Naive thymus-derived CD8-positive, alpha-beta T cell (primary cell): ENCODE measurements around the gene ANK2. TPM values are rescaled to one million over a fixed set of nuclear protein-coding genes. Genes with fewer than 3 reads are reported as not detected.
"Not testable (repeated sequence)": the region's sequence is repeated elsewhere in the genome, so short reads cannot be mapped to it uniquely, and the experiment has no call there.

Experiments used
- ATAC-seq, 2 donors: fragments of 150-1000 bp; cut with Tn5 transposase in 1 of 2; sonication (Bioruptor Pico), chemical (Tn5 transposase) in 1 of 2; 1 replicate in 1 of 2; 2 replicates in 1 of 2; pipeline ENCODE4 v1.10.0; 2021; ENCODE audit warnings: mild to moderate bottlenecking in 2 of 2, moderate library complexity in 2 of 2
- POLR2A ChIA-PET: fragments of 350-600 bp; sonication (Branson Sonifier 250); formaldehyde crosslinking; loops from one replicate; lab custom pipeline; 2021; ENCODE audit warnings: antibody characterized with exemption; lab: Charles Lee
- DNase-seq, 10 donors: peaks; one replicate each; pipeline versions ENCODE4 v3.0.0 to v3.0.0-alpha.2; 2020 to 2022
- H3K27ac Mint-ChIP-seq, 10 donors: one replicate each; pipeline ENCODE4 v1.8.0; 2020 to 2022; ENCODE audit warnings: mild to moderate bottlenecking in 10 of 10, mixed read lengths in 10 of 10, moderate library complexity in 4 of 10, inconsistent platforms in 1 of 10
- H3K27me3 Mint-ChIP-seq, 5 donors: one replicate each; pipeline ENCODE4 v1.8.0; 2021 to 2022; ENCODE audit warnings: mixed read lengths in 5 of 5
- H3K36me3 Mint-ChIP-seq, 3 donors: one replicate each; pipeline ENCODE4 v1.8.0; 2020 to 2022; ENCODE audit warnings: mixed read lengths in 3 of 3, mild to moderate bottlenecking in 2 of 3, inconsistent platforms in 1 of 3
- H3K4me1 Mint-ChIP-seq, 4 donors: one replicate each; pipeline ENCODE4 v1.8.0; 2021 to 2022; ENCODE audit warnings: mixed read lengths in 4 of 4
- H3K4me3 Mint-ChIP-seq, 10 donors: one replicate each; pipeline ENCODE4 v1.8.0; 2020 to 2022; ENCODE audit warnings: mild to moderate bottlenecking in 10 of 10, mixed read lengths in 10 of 10, moderate library complexity in 6 of 10, inconsistent platforms in 1 of 10
- H3K9me3 Mint-ChIP-seq, 9 donors: one replicate each; pipeline ENCODE4 v1.8.0; 2020 to 2022; ENCODE audit warnings: mixed read lengths in 9 of 9, mild to moderate bottlenecking in 3 of 9, inconsistent platforms in 1 of 9, moderate library complexity in 1 of 9
- polyA plus RNA-seq, 3 donors: library from polyadenylated mRNA; unstranded; fragments of 300-500 nt; fragmentation: Illumina TruSeq; gene quantifications; one replicate each; pipeline ENCODE4 v1.2.3, GENCODE V29; 2021
- total RNA-seq, 8 experiments: library from RNA in 2 of 8; stranded (reverse) in 2 of 8; gene quantifications; one replicate each; pipeline ENCODE4 v1.2.3 and lab custom pipeline; 2021 to 2026

The ANK2 gene
- total and polyA plus RNA-seq, 5 experiments from 2014 or later, result not detected

DNA sequence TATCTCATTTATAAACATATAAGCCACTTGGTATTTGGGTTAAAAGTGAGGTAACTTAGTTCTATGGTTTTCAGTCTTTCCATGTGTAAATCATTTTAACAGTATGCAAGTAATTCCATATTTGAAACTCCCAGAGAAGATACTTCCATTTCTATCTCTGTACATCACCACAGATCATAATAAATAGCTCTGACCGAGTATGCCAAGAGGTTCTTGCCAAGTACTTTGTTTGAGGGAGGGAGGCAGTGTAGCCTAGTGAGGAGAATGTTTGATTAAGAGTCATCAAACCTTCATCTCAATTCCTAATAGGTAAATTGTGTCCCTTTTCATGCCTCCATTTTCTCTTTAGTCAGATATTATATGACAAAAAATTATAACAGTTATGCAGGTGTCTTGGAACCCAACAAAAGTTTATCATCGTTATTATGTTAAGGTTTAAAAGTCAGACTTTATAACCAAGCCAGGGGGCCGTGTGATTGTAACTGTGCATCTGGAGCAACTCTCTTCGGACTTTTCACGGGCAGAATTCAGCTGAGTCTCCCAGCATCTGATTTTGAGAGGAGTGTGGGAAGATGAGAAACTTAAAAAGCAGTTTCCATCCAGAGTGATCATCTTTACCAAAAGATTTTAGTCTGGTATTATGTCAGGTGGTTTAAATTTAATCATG, 123.8 kb downstream of the ANK2 start:
- Mint-ChIP-seq H3K36me3 (no peaks in the 10 kb centered on the region), H3K27me3 (peaks cover 0 to 4% (median 0%) of the 10 kb centered on the region in 5 donors), H3K27ac (no peak overlapping the region), H3K9me3 (no peaks in the 10 kb centered on the region), H3K4me1 (no peaks in the 10 kb centered on the region), H3K4me3 (no peak overlapping the region)
- POLR2A ChIA-PET, result no interaction called here
- DNase-seq (no peak), ATAC-seq (no peak)

DNA sequence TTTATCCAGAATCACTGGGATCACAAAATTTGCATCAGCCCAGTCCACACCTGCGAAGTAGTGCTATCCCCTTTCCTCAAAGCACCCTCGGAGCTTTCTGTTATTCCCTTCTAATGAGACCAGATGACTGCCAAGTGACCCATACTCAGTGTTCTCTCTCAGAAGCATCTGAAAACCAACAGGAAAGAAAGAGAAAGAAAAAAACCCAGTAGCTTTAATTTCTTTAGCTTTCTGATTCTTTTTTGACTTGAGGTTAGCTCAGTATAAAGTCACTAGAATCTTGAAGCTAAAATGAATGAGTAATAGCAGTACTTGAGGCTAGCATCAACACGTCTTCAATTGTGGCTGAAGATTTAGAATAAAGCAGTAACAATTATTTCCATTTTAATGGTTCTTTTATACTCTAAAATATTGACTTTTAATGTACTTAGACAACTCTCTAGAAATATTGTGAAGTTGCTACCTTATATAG, 124.4 kb downstream of the ANK2 start:
- Mint-ChIP-seq H3K27me3 (peaks cover 0 to 4% (median 0%) of the 10 kb centered on the region in 5 donors), H3K9me3 (no peaks in the 10 kb centered on the region), H3K4me3 (no peak overlapping the region), H3K27ac (no peak overlapping the region), H3K36me3 (no peaks in the 10 kb centered on the region), H3K4me1 (no peaks in the 10 kb centered on the region)
- DNase-seq (no peak), ATAC-seq (no peak)
- POLR2A ChIA-PET, result no interaction called here

DNA sequence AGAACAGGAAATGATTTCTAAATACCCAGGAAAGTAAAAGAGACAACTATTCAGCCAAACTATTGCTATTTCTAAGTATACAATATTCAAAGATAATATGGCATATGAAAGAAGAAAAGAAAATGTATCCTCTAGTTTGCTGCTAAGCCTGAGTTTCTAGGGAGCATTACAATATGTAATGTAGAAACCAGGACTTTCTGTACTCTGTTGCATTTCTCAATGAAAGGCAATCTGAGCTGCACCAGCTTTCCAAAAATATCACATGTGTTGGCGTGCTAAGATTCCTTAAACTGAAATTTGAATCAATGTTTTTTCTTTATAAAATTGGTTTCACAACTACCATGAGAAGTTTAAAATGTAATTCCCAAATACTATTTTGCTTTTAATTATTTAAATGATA, 129.6 kb downstream of the ANK2 start:
- Mint-ChIP-seq H3K4me1 (no peaks in the 10 kb centered on the region), H3K36me3 (no peaks in the 10 kb centered on the region)

DNA sequence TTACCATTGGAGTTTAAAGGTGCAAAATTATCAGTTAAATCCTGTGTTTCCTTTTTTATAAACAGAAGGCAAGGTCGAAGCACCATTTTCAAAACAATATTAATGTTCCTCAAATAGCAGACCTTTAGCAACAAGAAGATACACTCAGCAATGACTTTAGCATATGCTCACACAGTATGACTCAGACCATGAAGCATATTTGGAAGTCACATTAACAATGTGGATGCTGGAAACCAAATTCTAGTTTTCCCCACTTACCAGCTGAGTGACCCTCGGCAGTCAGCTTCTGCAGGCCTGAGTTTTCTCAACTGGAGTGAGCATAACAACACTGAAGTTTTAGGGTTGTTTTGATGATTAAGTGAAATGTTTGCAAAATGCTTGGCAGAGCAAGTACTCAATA, 130.5 kb downstream of the ANK2 start:
- Mint-ChIP-seq H3K36me3 (no peaks in the 10 kb centered on the region), H3K27ac (no peak overlapping the region)
- ATAC-seq, result no peak

More for the DNA sequence above, 129.6 kb downstream of the ANK2 start:
- peaks cover 0 to 4% (median 0%) of the 10 kb centered on the region in 5 donors for H3K27me3 Mint-ChIP-seq
- POLR2A ChIA-PET, result no interaction called here
- H3K9me3 Mint-ChIP-seq, result no peaks in the 10 kb centered on the region
- no peak for ATAC-seq
- no peak overlapping the region for H3K4me3 Mint-ChIP-seq
- no peak overlapping the region for H3K27ac Mint-ChIP-seq
- no peak for DNase-seq

GRCh38 chr4:113181289-113182007, 132.0 kb downstream of the ANK2 start:
- no peaks in the 10 kb centered on the region for H3K4me1 Mint-ChIP-seq
- no peak overlapping the region for H3K27ac Mint-ChIP-seq
- DNase-seq (no peak), ATAC-seq (no peak)
- no peaks in the 10 kb centered on the region for H3K36me3 Mint-ChIP-seq
- H3K27me3 Mint-ChIP-seq, result peaks cover 0 to 5% (median 0%) of the 10 kb centered on the region in 5 donors
- H3K4me3 Mint-ChIP-seq, result no peak overlapping the region
- POLR2A ChIA-PET, result no interaction called here
- peaks cover 0 to 2% (median 0%) of the 10 kb centered on the region in 9 donors for H3K9me3 Mint-ChIP-seq

More for the DNA sequence above, 130.5 kb downstream of the ANK2 start:
- H3K4me3 Mint-ChIP-seq, result no peak overlapping the region
- no peaks in the 10 kb centered on the region for H3K9me3 Mint-ChIP-seq
- POLR2A ChIA-PET, result no interaction called here
- H3K4me1 Mint-ChIP-seq, result no peaks in the 10 kb centered on the region
- DNase-seq, result no peak
- peaks cover 0 to 4% (median 0%) of the 10 kb centered on the region in 5 donors for H3K27me3 Mint-ChIP-seq

- Mint-ChIP-seq H3K36me3 (no peaks in the 10 kb centered on the region), H3K9me3 (peaks cover 0 to 2% (median 0%) of the 10 kb centered on the region in 9 donors), H3K27me3 (peaks cover 0 to 7% (median 0%) of the 10 kb centered on the region in 5 donors), H3K27ac (no peak overlapping the region), H3K4me1 (no peaks in the 10 kb centered on the region), H3K4me3 (no peak overlapping the region)
- no peak for ATAC-seq
- POLR2A ChIA-PET, result no interaction called here
- DNase-seq, result no peak
These were observed 133.7 kb downstream of the ANK2 start for GRCh38 chr4:113183032-113183605.

DNA sequence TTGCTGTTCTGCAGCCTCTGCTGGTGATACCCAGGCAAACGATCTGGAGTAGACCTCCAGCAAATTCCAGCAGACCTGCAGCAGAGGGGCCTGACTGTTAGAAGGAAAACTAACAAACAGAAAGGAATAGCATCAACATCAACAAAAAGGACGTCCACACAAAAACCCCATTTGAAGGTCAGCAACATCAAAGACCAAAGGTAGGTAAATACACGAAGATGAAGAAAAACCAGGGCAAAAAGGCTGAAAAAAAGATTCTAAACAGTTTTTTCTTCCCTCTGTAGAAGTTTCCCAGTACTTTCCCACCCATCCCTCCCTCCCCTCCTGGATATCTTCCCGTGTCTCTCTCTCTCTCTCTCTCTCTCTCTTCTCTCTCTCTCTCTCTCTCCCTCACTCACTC, 136.8 kb downstream of the ANK2 start:
- ATAC-seq, H3K4me1 Mint-ChIP-seq, H3K36me3 Mint-ChIP-seq, H3K27ac Mint-ChIP-seq, DNase-seq, POLR2A ChIA-PET, H3K9me3 Mint-ChIP-seq, H3K4me3 Mint-ChIP-seq: not testable (repeated sequence)
- peaks cover 0 to 10% (median 0%) of the 10 kb centered on the region in 5 donors for H3K27me3 Mint-ChIP-seq

GRCh38 chr4:113186913-113187312, 137.5 kb downstream of the ANK2 start:
- no peak for DNase-seq
- Mint-ChIP-seq H3K4me3 (no peak overlapping the region), H3K27ac (no peak overlapping the region), H3K4me1 (no peaks in the 10 kb centered on the region), H3K36me3 (no peaks in the 10 kb centered on the region), H3K9me3 (peaks cover 0 to 2% (median 0%) of the 10 kb centered on the region in 9 donors), H3K27me3 (peaks cover 0 to 10% (median 0%) of the 10 kb centered on the region in 5 donors)
- POLR2A ChIA-PET, result no interaction called here
- no peak for ATAC-seq

- Mint-ChIP-seq H3K27me3 (peaks cover 0 to 10% (median 0%) of the 10 kb centered on the region in 5 donors), H3K36me3 (no peaks in the 10 kb centered on the region), H3K4me1 (no peaks in the 10 kb centered on the region), H3K9me3 (peaks cover 0 to 2% (median 0%) of the 10 kb centered on the region in 9 donors), H3K27ac (no peak overlapping the region), H3K4me3 (no peak overlapping the region)
- POLR2A ChIA-PET, result no interaction called here
- DNase-seq (no peak), ATAC-seq (no peak)
These were observed 137.9 kb downstream of the ANK2 start for GRCh38 chr4:113187358-113187757.

DNA sequence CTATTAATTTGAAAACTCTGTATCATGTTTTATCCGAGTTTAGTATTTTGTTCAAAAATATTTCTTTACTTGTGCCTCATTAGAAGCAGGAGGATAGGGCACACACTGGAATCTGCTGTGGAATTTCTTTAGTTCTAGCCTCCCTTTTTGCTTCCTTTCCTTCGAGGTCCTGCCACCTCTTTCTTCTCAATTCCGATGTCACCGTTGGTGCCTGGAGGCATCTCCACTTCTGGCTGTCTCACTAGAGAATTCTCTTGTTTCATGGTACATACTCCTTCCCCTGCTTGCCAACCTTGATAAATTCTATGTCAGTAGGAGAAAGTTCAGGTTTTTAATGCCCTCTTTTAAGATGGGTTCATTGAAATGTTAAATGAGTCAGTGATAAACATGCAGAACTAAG, 140.1 kb downstream of the ANK2 start:
- Mint-ChIP-seq H3K9me3 (peaks cover 0 to 2% (median 0%) of the 10 kb centered on the region in 9 donors), H3K36me3 (no peaks in the 10 kb centered on the region), H3K4me3 (no peak overlapping the region), H3K27ac (no peak overlapping the region), H3K27me3 (peaks cover 0 to 10% (median 1%) of the 10 kb centered on the region in 5 donors), H3K4me1 (no peaks in the 10 kb centered on the region)
- DNase-seq (no peak), ATAC-seq (no peak)
- POLR2A ChIA-PET, result no interaction called here

DNA sequence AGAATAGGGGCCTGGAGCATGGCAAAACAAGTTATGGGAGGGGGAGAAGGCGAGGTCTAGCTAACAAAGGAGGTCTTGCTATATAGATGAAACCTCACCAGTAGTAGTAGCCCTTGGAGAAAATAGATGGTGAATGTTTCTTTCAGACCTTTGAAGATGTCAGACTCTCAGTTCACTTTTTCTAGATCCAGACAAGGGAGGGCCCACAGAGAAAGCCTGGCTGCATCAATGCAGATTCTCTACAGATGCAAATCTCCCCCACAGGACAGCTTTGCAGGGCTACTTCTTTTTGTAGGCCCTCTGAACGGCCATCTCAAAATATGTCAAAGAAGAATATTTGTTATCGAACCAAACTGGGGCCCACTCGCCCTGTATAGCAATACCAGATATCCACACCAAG, 159.7 kb downstream of the ANK2 start:
- no peak for ATAC-seq
- Mint-ChIP-seq H3K27ac (no peak overlapping the region), H3K36me3 (no peaks in the 10 kb centered on the region), H3K4me1 (no peaks in the 10 kb centered on the region), H3K27me3 (peaks cover 0 to 4% (median 0%) of the 10 kb centered on the region in 5 donors), H3K9me3 (peaks cover 0 to 3% (median 0%) of the 10 kb centered on the region in 9 donors), H3K4me3 (no peak overlapping the region)
- POLR2A ChIA-PET, result no interaction called here
- DNase-seq, result no peak

DNA sequence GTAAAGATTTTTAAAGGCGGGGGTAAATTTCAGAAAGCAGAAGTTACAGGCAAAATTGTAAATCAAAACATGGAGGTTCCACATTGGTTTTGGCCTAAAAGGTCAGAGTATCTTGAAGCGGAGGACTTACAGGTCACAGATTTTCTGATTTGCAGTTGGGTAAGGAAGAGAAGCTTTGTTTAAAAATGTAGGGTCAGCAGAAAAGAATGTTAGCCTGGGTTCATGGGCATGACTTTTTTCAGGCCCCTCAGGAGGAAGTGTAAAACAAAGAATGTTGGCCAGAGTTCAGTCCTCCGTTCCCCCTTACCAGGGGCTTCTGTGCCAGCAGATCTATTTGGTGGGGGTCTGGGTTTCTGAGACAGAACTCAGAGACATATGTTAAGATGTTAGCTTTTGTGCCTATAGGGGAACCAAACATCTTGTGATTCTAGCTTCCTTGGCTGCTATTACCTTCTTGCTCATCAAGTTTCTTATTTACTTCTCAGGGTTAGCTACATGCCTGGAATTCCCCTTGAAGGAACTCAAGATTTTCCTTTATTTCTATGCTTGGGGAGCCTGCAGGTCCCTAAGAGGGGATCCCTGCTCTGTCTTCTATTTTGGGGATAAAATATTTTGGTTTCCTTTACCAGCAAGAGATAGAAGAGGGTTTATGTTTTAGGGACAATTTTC, 160.3 kb downstream of the ANK2 start:
- H3K27ac Mint-ChIP-seq, result no peak overlapping the region
- H3K36me3 Mint-ChIP-seq, result no peaks in the 10 kb centered on the region
- DNase-seq, result no peak
- H3K9me3 Mint-ChIP-seq, result peaks cover 0 to 3% (median 0%) of the 10 kb centered on the region in 9 donors
- H3K27me3 Mint-ChIP-seq, result peaks cover 0 to 4% (median 0%) of the 10 kb centered on the region in 5 donors
- no peak for ATAC-seq
- H3K4me3 Mint-ChIP-seq, result no peak overlapping the region
- POLR2A ChIA-PET, result no interaction called here
- no peaks in the 10 kb centered on the region for H3K4me1 Mint-ChIP-seq
